Heart right ventricle (tissue), 16 donors: ENCODE data around the gene ITGA8. TPM values are rescaled to one million over a fixed set of nuclear protein-coding genes. Genes with fewer than 3 reads are reported as not detected.

Experiments used
- ATAC-seq, 8 donors: fragments of 200-7000 bp; cut with Tn5 transposase; one replicate each; pipeline ENCODE4 v1.9.1; 2020; ENCODE audit warnings: mild to moderate bottlenecking in 8 of 8, moderate library complexity in 8 of 8, moderate number of reproducible peaks in 1 of 8
- DNase-seq, 2 donors: peaks; one replicate each; pipeline ENCODE4 v3.0.0-alpha.2; 2020
- H3K27ac ChIP-seq, 10 donors: fragments of 200-600 bp; sonication (generic) in 2 of 10; one replicate each; pipeline versions ENCODE4 v1.5.0 to v1.8.0; 2020 to 2022; ENCODE audit warnings: mild to moderate bottlenecking in 3 of 10
- H3K27me3 ChIP-seq, 7 donors: fragments of 200-600 bp; one replicate each; pipeline ENCODE4 v1.8.0; 2021 to 2022; ENCODE audit warnings: mild to moderate bottlenecking in 2 of 7
- H3K36me3 ChIP-seq, 9 donors: fragments of 200-600 bp; sonication (generic) in 1 of 9; one replicate each; pipeline versions ENCODE4 v1.5.0 to v1.8.0; 2020 to 2022; ENCODE audit warnings: mild to moderate bottlenecking in 2 of 9
- H3K4me1 ChIP-seq, 9 donors: fragments of 200-600 bp; sonication (generic) in 1 of 9; one replicate each; pipeline versions ENCODE4 v1.5.0 to v1.8.0; 2020 to 2022; ENCODE audit warnings: mild to moderate bottlenecking in 4 of 9
- H3K4me3 ChIP-seq, 10 donors: fragments of 200-600 bp; sonication (generic) in 2 of 10; one replicate each; pipeline versions ENCODE4 v1.5.0 to v1.8.0; 2020 to 2022; ENCODE audit warnings: mild to moderate bottlenecking in 7 of 10, moderate library complexity in 2 of 10
- H3K9me3 ChIP-seq, 11 donors: fragments of 200-600 bp in 10 of 11; sonication (generic) in 2 of 11; one replicate each; pipeline versions ENCODE4 v1.5.0 to v1.8.0; 2013 to 2022; ENCODE audit warnings: mild to moderate bottlenecking in 2 of 11, control low read depth in 1 of 11, moderate library complexity in 1 of 11
- CTCF ChIP-seq, 9 donors: fragments of 200-600 bp; sonication (generic) in 2 of 9; IDR thresholded peaks; one replicate each; pipeline versions ENCODE4 v1.5.0 to v1.8.0; 2021 to 2022; ENCODE audit warnings: antibody characterized with exemption in 9 of 9, mild to moderate bottlenecking in 5 of 9, moderate library complexity in 1 of 9
- WGBS, 2 donors: extraction: QIAGEN DNeasy Blood & Tissue Kit; methylation state at CpG; one replicate each; pipeline ENCODE4 v1.1.7; 2013; ENCODE audit warnings: inconsistent platforms in 1 of 2; 5-methylcytosine and 5-hydroxymethylcytosine counted together
- intact Hi-C, 10 donors: fragments of 100-400 bp; cut with DNase I; formaldehyde crosslinking; loops; one replicate each; pipeline versions ENCODE4 v1.11.1 to v1.14.2; 2022
- polyA plus RNA-seq, 2 donors: library from polyadenylated mRNA; stranded (reverse); fragments of 200-250 nt; gene quantifications; one replicate each; pipeline ENCODE4 v1.2.3, GENCODE V29; 2013
- total RNA-seq, 10 donors: library from RNA; stranded (reverse); fragmentation: NEBNext Ultra II Directional in 3 of 10; extraction: Animal tissue kit (Norgen Biotek cat#: 25700) in 3 of 10; gene quantifications; one replicate each; pipeline versions ENCODE4 v1.2.1 to v1.2.4, GENCODE V29; 2021 to 2023
- donor health status: Arrhythmogenic right ventricular cardiomyopathy.
- donor health status: ischemic (EF 13 %, LVEDD 7.1; RV severe dilation, severe dysfunction).
- donor health status: healthy with polysubstance abuse.
- donor health status: DM: no; HTN: yes; CAD: no.
- donor health status: DM: no; HTN: no; CAD: no.
- donor health status: ischemic (EF 25% LVEDD 6.9; RV normal size, moderate dysfunction).
- donor health status: ischemic (EF 25% LVEDD 5.7; RV mildly dilated, moderate dysfunction).
- donor health status: healthy.
- donor health status: DM: yes; HTN: yes; CAD: no.
- donor health status: Ischemic cardiomyopathy.
- donor health status: ischemic (EF 35%, LVEDD 5.7; RV mildly dilated, moderate dysfunction).
- donor health status: nonischemic (EF 11% LVEDD 7.7; RV severe dilation, severe dysfunction).
- donor health status: DM: yes; HTN: yes; CAD: no.
- donor health status: PGD.
- donor health status: ischemic (EF 29% LVEDD 5.4; RV normal size, mild dysfunction).
- donor health status: nonischemic (EF 23%, LVEDD 6.1; RV moderate dilation, normal function).

The ITGA8 gene
- total and polyA plus RNA-seq, 12 donors: 0.62 to 4.2 (median 2.1) TPM

GRCh38 chr10:15545884-15546283 is 173.8 kb downstream of the ITGA8 start:
- 96% methylated on average over 4 of the region's 4 CpGs for WGBS, 2 donors
- H3K9me3 ChIP-seq: peaks cover 0 to 21% (median 0%) of the 10 kb centered on the region in 11 donors
- H3K27me3 ChIP-seq: no peaks in the 10 kb centered on the region
- intact Hi-C loops: no loop called here
- DNase-seq (no peak), ATAC-seq (no peak)
- peaks cover 0 to 10% (median 0%) of the 10 kb centered on the region in 9 donors for H3K36me3 ChIP-seq
- TF ChIP-seq CTCF (IDR thresholded peaks at IDR 0.05): no peak
- no peak overlapping the region for H3K27ac ChIP-seq
- H3K4me1 ChIP-seq: no peaks in the 10 kb centered on the region
- H3K4me3 ChIP-seq: no peak overlapping the region

GRCh38 chr10:15545266-15545665 is 174.5 kb downstream of the ITGA8 start:
- intact Hi-C loops: no loop called here
- H3K4me1 ChIP-seq: no peaks in the 10 kb centered on the region
- DNase-seq (no peak), ATAC-seq (no peak)
- no peak for TF ChIP-seq CTCF (IDR thresholded peaks at IDR 0.05)
- 91 to 98% methylated on average over 2 of the region's 2 CpGs for WGBS, 2 donors
- peaks cover 0 to 10% (median 0%) of the 10 kb centered on the region in 9 donors for H3K36me3 ChIP-seq
- H3K4me3 ChIP-seq: no peak overlapping the region
- no peak overlapping the region for H3K27ac ChIP-seq
- H3K9me3 ChIP-seq: peaks cover 0 to 20% (median 0%) of the 10 kb centered on the region in 11 donors
- no peaks in the 10 kb centered on the region for H3K27me3 ChIP-seq

GRCh38 chr10:15543994-15544393 is 175.7 kb downstream of the ITGA8 start:
- no peaks in the 10 kb centered on the region for H3K4me1 ChIP-seq
- 93 to 98% methylated on average over 1 of the region's 1 CpG for WGBS, 2 donors
- TF ChIP-seq CTCF (IDR thresholded peaks at IDR 0.05): no peak
- peaks cover 0 to 10% (median 0%) of the 10 kb centered on the region in 9 donors for H3K36me3 ChIP-seq
- no peaks in the 10 kb centered on the region for H3K27me3 ChIP-seq
- H3K27ac ChIP-seq: no peak overlapping the region
- intact Hi-C loops: no loop called here
- ATAC-seq (no peak), DNase-seq (no peak)
- peaks cover 0 to 13% (median 4%) of the 10 kb centered on the region in 11 donors for H3K9me3 ChIP-seq
- no peak overlapping the region for H3K4me3 ChIP-seq

GRCh38 chr10:15542817-15543216 is 176.9 kb downstream of the ITGA8 start:
- DNase-seq (no peak), ATAC-seq (no peak)
- H3K9me3 ChIP-seq: peaks cover 0 to 13% (median 4%) of the 10 kb centered on the region in 11 donors
- intact Hi-C loops: no loop called here
- 97 to 98% methylated on average over 3 of the region's 3 CpGs for WGBS, 2 donors
- H3K4me1 ChIP-seq: no peaks in the 10 kb centered on the region
- H3K36me3 ChIP-seq: peaks cover 0 to 4% (median 0%) of the 10 kb centered on the region in 9 donors
- TF ChIP-seq CTCF (IDR thresholded peaks at IDR 0.05): no peak
- no peaks in the 10 kb centered on the region for H3K27me3 ChIP-seq
- no peak overlapping the region for H3K27ac ChIP-seq
- no peak overlapping the region for H3K4me3 ChIP-seq
